NCI-H524 (cell line): ENCODE data around the gene AKR1E2.
"Not testable (repeated sequence)": the region's sequence is repeated elsewhere in the genome, so short reads cannot be mapped to it uniquely, and the experiment has no call there.

Experiments used
- DNase-seq, 2 experiments: peaks; one replicate each; lab custom pipeline; 2025; lab: John Stamatoyannopoulos, UW

The AKR1E2 gene

DNA sequence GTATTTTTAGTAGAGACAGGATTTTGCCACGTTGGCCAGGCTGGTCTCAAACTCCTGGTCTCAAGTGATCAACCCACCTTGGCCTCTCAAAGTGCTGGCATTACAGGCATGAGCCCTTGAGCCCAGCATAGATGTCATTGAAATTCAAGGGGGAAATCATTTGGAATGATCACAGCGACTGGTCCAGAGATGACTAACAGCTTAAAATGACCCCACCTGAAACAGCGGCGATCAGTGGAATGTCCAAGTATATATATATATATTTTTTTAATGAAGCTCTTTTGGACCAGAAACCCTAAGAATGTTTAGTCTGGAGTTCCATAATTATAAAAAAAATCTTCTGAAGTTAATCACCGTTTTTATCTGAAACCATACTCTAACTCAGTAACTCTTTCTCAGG is 12.5 kb upstream of the AKR1E2 start:
- no peak for DNase-seq

DNA sequence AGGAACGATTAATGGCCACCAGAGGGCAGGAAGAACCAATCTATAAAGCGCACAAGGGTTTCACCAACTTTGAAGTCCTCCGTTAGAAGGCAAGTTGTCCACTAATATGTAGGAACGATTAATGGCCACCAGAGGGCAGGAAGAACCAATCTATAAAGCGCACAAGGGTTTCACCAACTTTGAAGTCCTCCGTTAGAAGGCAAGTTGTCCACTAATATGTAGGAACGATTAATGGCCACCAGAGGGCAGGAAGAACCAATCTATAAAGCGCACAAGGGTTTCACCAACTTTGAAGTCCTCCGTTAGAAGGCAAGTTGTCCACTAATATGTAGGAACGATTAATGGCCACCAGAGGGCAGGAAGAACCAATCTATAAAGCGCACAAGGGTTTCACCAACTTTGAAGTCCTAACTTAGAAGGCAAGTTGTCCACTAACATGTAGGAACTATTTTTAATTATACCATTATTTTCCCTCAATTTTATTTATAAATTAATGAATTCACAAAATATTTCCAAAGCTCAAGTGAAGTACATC is 10.3 kb upstream of the AKR1E2 start:
- DNase-seq: not testable (repeated sequence)

GRCh38 chr10:4816966-4817365 is 9.0 kb upstream of the AKR1E2 start:
- DNase-seq: no peak

DNA sequence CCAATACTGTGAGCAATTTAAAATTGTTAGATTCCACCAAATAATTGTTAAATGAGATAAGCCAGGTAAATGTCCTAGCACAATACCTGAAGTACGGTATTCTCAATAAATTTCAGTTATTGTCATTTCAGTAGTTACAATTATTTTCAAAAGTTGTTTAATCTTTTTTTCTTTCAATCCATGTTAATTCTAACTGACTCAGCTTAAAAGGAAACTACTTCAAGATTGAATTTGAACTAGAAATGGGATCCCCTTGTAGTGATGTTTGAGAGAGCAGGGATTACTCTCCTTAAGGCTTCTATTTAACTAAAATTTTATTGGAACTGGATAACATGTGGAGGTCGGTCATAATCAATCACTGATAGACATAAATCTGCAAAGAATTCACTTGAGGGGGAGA is 6.9 kb upstream of the AKR1E2 start:
- no peak for DNase-seq

DNA sequence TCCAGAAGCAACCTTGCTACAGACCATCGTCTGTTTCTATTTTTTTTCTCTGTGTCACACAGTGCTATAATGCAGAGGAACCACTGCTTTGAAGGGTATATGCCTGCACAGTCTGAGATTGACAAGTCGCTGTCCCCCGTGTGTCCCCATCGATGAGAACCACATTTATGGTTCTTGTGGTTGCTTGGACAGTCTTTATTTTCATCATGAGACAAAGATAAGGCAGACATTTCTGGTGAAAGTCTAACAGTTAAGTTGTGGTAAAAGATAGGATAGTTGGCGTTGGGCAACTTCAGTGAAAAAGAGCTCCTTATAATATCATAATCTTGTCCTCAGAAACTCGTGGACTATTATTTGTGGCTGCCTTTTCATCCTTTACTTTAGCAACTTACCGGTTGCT is 6.3 kb upstream of the AKR1E2 start:
- DNase-seq: no peak

- DNase-seq: no peak
These were observed 5.1 kb upstream of the AKR1E2 start for GRCh38 chr10:4820804-4821401.

GRCh38 chr10:4822208-4822607 is 3.8 kb upstream of the AKR1E2 start:
- DNase-seq: no peak

DNA sequence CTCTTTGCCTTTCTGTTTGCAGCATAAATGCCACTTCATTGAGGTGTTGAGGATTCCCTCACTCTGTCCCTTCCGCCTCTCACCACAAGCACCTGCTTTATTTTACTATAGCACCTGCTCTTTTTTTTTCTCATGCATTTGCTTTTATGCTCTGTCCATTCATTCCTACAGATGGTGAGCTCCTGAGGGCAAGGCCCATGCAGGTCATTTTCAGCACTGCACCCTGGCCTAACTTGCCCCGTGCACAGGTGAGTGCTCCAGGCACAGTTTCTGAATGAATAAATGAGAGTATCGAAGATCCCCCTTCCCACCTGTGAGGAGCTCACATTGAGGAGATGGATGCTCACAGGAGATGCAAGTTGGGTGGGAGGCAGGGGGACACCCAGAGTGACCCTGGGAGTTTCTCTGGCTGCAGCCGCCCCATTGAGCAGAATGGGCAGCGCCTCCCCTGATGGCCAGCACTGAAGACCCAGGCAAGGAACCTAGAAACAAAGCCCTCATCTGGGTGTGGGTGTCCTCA is 1.2 kb upstream of the AKR1E2 start:
- no peak for DNase-seq

DNA sequence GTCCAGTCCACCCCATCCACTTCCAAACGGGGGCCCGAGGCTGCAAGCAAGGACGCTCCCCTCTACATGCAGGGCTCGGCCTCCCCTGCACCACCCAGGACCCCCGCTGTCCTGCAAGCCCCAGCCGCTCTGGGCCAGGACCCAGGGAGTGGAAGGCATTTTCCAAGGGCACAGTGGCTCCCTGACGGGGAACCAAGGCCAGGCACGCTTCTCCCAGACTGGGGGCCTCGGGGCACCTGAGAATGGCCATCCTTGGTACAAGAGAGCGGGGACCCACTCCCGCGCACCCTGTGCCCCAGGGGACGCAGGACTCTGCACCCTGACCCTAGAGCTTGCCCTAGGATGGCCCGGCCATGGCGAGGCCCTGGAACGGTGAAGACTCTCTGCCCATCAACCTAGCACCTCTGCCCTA is 545 bp upstream of the AKR1E2 start:
- DNase-seq: no peak

GRCh38 chr10:4826792-4827324 is 851 bp downstream of the AKR1E2 start:
- no peak for DNase-seq

GRCh38 chr10:4828005-4828404 is 2.0 kb downstream of the AKR1E2 start:
- no peak for DNase-seq

DNA sequence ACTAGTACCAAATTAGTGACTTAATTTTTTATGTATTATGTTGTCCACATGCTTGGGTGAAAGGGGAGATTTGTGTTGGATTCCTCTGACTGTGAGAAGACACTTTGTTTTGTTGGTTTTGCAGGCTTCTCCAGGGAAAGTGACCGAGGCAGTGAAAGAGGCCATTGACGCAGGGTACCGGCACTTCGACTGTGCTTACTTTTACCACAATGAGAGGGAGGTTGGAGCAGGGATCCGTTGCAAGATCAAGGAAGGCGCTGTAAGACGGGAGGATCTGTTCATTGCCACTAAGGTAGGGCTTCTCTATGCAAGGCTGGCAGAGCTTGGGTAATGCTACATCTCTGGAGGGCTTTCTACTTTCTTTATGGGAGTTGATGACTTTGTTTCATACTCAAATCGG is 4.5 kb downstream of the AKR1E2 start:
- no peak for DNase-seq

DNA sequence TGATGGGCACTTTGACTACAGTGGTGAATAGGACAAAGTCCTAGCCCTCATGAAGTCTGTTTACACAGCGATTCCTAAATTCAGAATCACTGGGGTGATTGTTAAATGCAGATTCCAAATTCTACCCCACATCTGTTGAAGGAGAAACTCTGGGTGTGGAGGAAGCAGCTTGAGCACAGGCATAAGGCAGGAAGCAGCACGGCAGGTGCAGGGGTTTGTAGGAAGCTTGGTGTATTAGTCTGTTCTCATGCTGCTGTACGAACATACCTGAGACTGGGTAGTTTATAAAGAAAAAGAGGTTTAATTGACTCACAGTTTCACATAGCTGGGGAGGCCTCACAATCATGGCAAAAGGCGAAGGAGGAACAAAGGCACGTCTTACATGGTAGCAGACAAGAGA is 5.1 kb downstream of the AKR1E2 start:
- no peak for DNase-seq

- DNase-seq: no peak
These were observed 7.3 kb downstream of the AKR1E2 start for GRCh38 chr10:4833286-4833685.

- DNase-seq: no peak
These were observed 8.9 kb downstream of the AKR1E2 start for GRCh38 chr10:4834898-4835405.

DNA sequence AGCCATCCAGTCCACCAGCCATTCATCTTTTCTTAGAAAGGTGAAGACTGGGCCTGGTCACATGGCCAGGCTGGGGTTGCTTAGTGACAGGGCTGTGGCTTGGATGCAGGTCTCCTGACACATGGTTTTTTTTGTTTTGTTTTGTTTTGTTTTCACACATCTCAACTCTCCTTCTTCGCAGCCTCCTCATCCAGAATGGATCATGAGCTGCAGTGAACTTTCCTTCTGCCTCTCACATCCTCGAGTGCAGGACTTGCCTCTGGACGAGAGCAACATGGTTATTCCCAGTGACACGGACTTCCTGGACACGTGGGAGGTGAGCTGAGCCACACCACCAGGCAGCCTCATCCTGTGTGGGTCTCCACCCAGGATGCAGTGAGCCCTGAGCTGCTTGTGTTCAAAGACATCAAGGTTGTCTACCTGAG is 9.5 kb downstream of the AKR1E2 start:
- DNase-seq: no peak

- no peak for DNase-seq
These were observed 10.5 kb downstream of the AKR1E2 start for GRCh38 chr10:4836416-4836969.

DNA sequence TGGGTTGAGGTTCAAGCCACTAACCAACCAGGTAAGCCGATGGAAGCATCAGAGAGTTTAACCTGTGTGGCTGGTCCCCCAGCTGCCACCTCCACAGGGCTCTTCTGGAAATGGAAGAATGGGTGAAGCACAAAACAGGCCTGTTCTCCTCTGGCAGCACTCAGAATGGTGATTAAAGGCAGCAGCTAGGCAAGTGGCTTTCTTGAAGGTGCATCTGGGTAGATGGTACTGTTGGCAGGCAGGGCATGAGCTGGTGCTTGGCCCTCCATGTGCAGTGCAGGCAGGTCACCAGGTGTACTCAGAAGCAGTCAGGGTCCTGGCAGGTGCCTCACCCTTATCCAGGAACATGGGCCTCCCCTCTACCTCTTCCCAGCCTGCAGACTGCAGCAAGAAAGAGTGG is 11.5 kb downstream of the AKR1E2 start:
- no peak for DNase-seq

- DNase-seq: no peak
These were observed 12.7 kb downstream of the AKR1E2 start for GRCh38 chr10:4838743-4839142.

GRCh38 chr10:4839353-4839752 is 13.3 kb downstream of the AKR1E2 start:
- DNase-seq: no peak

- DNase-seq: no peak
These were observed 14.1 kb downstream of the AKR1E2 start for GRCh38 chr10:4840151-4840550.

DNA sequence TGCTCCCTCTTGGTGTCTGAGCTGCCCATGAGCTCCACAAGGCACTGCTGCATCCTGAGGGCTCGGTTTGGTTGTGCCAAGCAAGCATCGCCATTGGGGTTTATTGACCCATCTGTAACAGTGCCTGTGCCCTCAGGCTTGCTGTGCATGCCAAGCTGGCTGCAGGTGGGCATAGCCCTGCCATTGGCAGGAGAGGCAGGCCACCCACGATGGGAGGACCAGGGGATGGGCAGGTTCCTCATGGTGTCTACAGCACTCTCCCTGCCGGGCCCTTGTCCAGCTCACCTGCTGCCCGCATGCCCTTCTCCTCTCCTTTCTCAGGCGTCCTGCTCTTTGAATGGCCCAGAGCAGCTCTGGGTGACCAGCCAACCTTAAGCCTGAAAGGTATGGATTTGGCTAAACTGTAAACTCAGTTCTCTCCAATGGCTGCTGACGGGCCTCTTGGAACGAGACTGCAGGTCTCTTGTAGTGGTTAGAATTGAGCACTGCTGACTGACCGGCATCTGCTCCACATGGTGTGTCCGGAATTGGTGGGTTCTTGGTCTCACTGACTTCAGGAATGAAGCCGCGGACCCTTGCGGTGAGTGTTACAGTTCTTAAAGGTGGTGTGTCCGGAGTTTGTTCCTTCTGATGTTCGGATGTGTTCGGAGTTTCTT is 17.6 kb downstream of the AKR1E2 start:
- DNase-seq: no peak

DNA sequence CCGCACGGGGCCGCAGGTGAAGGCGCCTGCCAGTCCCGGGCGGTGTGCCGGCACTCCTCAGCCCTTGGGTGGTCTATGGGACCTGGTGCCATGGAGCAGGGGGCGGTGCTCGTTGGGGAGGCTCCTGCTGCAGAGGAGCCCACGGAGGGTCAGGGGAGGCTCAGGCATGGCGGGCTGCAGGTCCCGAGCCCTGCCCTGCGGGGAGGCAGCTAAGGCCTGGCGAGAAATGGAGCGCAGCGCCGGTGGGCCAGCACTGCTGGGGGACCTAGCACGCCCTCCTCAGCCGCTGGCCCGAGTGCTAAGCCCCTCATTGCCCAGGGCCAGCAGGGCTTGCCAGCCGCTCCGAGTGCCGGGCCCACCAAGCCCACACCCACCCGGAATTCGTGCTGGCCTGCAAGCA is 18.9 kb downstream of the AKR1E2 start:
- DNase-seq: no peak
